Cardiac muscle cell (in vitro differentiated cells and primary cell): ENCODE data around the gene PACS1. TPM values are rescaled to one million over a fixed set of nuclear protein-coding genes. Genes with fewer than 3 reads are reported as not detected.

Experiments
- DNase-seq, 2 donors: peaks; one replicate each; pipeline versions ENCODE4 v3.0.0 to v3.0.0-alpha.2; 2010 to 2017; ENCODE audit warnings: low read depth in 1 of 2, low spot score in 1 of 2
- H3K27ac ChIP-seq: fragments of 200-600 bp; sonication (generic); 2 replicates; pipeline ENCODE4 v1.5.1; 2016
- H3K27me3 ChIP-seq: fragments of 200-600 bp; sonication (generic); 2 replicates; pipeline ENCODE4 v1.6.0; 2016; ENCODE audit warnings: control low read depth
- H3K36me3 ChIP-seq: fragments of 200-600 bp; sonication (generic); 2 replicates; pipeline ENCODE4 v1.5.1; 2016; ENCODE audit warnings: control low read depth
- H3K4me1 ChIP-seq: fragments of 200-600 bp; sonication (generic); 2 replicates; pipeline ENCODE4 v1.8.1; 2017; ENCODE audit warnings: low read depth, mild to moderate bottlenecking, mixed run types
- H3K4me3 ChIP-seq: fragments of 200-600 bp; sonication (generic); 2 replicates; pipeline ENCODE4 v1.5.1; 2016; ENCODE audit warnings: mild to moderate bottlenecking
- H3K9me3 ChIP-seq: fragments of 200-600 bp; sonication (generic); 2 replicates; pipeline ENCODE4 v1.5.1; 2017; ENCODE audit warnings: low read depth, mild to moderate bottlenecking, control low read depth
- CTCF ChIP-seq: IDR thresholded peaks from 2 replicates; pipeline ENCODE4 v1.5.1; 2012; ENCODE audit warnings: low read depth, mild to moderate bottlenecking, low read length
- polyA plus RNA-seq: library from polyadenylated mRNA; unstranded; fragments of >200 nt; fragmentation: Nextera tagmentation; extraction: Ambion mirVana; gene quantifications from 2 replicates; pipeline ENCODE4 v1.2.1, GENCODE V29; 2016
- total RNA-seq: library from RNA; depleted of rRNA; stranded (reverse); fragments of >200 nt; gene quantifications from 2 replicates; pipeline ENCODE4 v1.2.3, GENCODE V29; 2016

PACS1 gene
- total and polyA plus RNA-seq, 2 experiments from 2014 or later, result 61.6 to 62.1 TPM

DNA sequence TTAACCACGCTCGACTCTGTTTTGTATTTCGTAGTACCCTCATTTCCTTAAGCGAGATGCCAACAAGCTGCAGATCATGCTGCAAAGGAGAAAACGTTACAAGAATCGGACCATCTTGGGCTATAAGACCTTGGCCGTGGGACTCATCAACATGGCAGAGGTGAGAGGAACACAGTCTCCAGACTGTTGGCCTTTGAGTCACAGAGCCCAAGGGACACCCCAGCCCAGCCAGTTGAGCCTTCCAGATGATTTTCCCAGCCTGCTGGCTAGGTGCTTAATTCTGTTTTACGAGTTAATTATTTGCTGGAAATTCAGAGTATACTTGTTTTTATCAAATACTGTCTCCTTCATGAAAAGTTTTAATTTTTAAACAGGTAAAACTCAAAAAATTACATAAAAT lies 141.0 kb downstream of the PACS1 start:
- no peak overlapping the region for H3K4me3 ChIP-seq
- peaks cover 7% of the 10 kb centered on the region for H3K36me3 ChIP-seq
- H3K9me3 ChIP-seq, result no peaks in the 10 kb centered on the region
- DNase-seq, result no peak
- no peaks in the 10 kb centered on the region for H3K4me1 ChIP-seq
- no peak for TF ChIP-seq CTCF
- no peaks in the 10 kb centered on the region for H3K27me3 ChIP-seq
- no peak overlapping the region for H3K27ac ChIP-seq

DNA sequence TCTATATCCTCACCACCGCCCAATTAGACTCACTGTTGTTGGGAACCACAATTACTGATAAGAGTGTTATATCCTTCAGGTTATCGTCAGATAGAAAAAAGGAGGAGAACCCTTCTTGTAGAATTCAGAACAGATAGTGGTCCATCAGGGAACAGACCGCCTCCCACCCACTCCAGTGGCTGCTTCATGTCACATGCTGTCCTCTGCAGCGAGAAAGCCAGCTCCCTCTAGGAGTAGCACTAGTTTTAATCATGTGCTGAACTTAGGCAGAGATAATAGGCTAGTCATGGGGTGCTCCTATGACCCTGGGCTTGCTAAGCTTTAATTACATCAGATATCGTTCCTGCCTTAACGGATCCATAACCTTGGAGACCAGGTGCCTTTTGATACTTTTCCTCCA lies 146.8 kb downstream of the PACS1 start:
- no peak for DNase-seq
- TF ChIP-seq CTCF, result no peak
- Histone ChIP-seq H3K4me3 (no peak overlapping the region), H3K27me3 (no peaks in the 10 kb centered on the region), H3K27ac (no peak overlapping the region), H3K36me3 (peaks cover 30% of the 10 kb centered on the region), H3K9me3 (no peaks in the 10 kb centered on the region), H3K4me1 (no peaks in the 10 kb centered on the region)

DNA sequence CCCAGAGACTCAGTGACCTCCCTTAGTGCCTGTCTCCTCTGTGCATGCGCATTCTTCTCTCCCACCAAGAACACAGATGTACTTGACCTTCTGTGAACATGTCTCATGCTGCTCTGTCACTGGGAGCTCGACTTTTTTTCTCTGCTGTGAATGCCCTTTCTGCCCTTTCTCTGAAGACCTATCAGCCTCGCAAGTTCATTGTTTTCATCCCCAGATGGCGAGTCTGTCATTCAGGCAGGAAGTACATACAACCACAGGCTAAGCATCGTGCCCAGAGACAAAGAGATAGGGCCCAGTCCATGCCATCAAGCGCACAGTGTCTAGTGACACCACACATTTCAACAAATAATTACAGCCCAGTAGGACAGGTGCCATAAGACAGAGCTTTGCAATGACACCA lies 148.0 kb downstream of the PACS1 start:
- H3K27me3 ChIP-seq, result no peaks in the 10 kb centered on the region
- TF ChIP-seq CTCF, result no peak
- no peak overlapping the region for H3K27ac ChIP-seq
- no peak for DNase-seq
- H3K4me3 ChIP-seq, result no peak overlapping the region
- H3K9me3 ChIP-seq, result no peaks in the 10 kb centered on the region
- no peaks in the 10 kb centered on the region for H3K4me1 ChIP-seq
- H3K36me3 ChIP-seq, result peaks cover 30% of the 10 kb centered on the region

DNA sequence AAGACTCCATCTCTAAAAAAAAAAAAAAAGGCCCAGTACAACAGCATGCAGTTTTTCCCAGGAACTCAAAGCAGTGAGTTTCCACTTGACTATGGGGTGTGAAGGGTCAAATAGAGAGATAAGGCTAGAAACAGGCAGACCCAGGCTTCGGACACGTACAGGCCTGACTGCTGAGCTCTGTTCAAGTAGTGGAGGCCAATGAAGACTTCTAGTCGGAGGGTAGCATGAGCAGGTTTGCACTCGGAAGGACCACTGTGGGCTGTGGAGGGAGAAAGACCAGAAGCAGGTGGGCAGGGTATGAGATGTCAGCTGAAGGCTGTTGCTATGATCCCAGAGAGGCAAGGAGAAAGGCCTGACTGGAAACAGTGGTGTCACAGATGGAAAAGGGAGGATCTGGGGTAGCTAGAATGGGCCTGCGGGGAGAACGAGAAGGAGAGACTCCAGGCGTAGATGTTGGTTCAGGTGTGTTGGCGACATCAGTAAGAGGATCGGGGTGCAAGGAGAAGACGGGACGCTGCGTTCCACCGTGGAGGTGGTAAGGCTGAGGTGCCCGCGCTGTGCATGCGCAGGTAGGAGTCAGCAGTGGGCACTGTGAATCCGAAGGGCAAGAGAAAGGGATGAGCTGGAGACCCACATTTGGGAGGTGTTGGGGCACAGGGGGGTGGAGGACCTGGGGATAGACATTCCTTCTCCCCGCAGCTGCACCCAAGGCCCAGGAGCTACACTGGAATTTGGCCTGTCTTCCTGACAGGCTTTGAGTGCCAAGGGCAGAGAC lies 149.0 kb downstream of the PACS1 start:
- H3K4me1 ChIP-seq, result no peaks in the 10 kb centered on the region
- H3K9me3 ChIP-seq, result no peaks in the 10 kb centered on the region
- no peak overlapping the region for H3K4me3 ChIP-seq
- no peaks in the 10 kb centered on the region for H3K27me3 ChIP-seq
- peak in 1 of 2 donors; percentile 29 for DNase-seq
- H3K27ac ChIP-seq, result no peak overlapping the region
- peaks cover 30% of the 10 kb centered on the region for H3K36me3 ChIP-seq
- no peak for TF ChIP-seq CTCF

- H3K4me3 ChIP-seq, result no peak overlapping the region
- H3K27me3 ChIP-seq, result no peaks in the 10 kb centered on the region
- H3K9me3 ChIP-seq, result no peaks in the 10 kb centered on the region
- no peak for TF ChIP-seq CTCF
- no peak overlapping the region for H3K27ac ChIP-seq
- no peaks in the 10 kb centered on the region for H3K4me1 ChIP-seq
- peaks cover 30% of the 10 kb centered on the region for H3K36me3 ChIP-seq
- DNase-seq, result no peak
Observed at GRCh38 chr11:66219846-66220565, 149.9 kb downstream of the PACS1 start.
